CD4-positive, alpha-beta T cell treated with Interleukin-12 subunit alpha and Interleukin-12 subunit beta, for 1 hour (primary cell): Measurements from ENCODE around the gene ACAP2.
"Not testable (repeated sequence)": the region's sequence is repeated elsewhere in the genome, so short reads cannot be mapped to it uniquely, and the experiment has no call there.

Experiments used
- DNase-seq: peaks from one replicate; pipeline ENCODE4 v3.0.0-alpha.2; 2020

ACAP2 gene

DNA sequence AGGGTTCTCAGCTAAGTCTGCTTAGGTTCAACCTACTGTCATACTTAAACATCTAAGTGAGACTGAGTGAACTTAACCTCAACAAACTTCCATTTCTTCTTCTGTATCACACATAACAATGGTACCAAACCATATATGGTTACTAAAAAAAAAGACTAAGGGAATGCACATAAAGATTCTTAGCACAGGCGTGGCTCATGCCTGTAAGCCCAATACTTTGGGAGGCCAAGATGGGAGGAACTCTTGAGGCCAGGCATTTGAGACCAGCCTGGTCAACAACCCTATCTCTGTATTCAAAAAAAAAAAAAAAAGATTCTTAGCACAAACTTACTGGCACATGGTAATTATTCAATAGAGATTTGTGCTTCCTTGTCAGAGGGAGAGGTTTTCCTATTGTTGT lies 57.9 kb downstream of the ACAP2 start:
- DNase-seq: no peak

DNA sequence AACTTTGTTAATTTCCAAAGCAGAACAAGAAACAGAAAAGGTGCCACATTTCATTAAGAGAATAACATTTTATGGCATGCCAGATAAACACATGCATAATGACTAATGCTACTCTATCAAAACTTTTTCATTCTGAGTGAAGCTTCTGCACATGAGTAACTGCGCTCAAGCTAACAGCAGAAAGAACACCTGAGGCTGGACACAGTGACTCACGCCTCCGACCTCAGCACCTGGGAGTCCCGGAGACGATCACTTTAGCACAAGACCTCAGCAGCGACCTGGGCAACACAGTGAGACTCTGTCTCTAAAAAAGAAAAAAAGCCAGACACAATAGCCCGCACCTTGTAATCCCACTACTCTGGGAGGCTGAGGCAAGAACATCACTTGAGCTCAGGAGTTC lies 70.6 kb downstream of the ACAP2 start:
- no peak for DNase-seq

DNA sequence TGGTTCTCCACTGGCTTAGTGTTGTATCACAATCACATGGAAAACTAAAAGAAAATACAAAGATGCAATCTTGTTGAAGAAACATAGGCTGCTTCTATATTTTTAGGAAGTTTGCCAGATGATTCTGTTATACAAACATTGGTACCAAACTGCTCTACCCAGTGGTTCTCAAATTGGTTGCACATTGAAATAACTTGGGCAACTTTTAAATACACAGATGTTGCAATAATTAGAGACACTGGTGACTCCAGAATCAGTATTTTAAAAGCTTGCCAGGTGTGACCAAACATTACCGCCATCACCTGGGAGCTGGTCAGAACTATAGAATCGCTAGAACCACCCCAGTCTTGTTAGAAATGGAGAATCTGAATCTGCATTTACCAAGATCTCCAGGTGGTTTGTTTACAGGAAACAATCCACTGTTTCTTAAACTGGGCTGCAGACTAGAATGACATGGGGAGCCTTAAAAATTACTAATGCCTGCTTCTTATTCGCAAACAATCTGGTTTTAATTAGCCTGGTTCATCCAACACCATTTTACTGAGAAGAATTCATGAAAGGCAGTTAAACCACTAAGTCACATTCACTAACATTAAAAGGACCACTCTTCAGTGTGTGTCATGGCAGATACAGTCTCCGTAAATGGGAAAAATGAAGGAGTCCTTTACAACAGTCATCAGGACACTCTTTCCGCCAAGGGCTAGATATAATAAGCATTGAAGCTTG lies 76.5 kb downstream of the ACAP2 start:
- DNase-seq: no peak

DNA sequence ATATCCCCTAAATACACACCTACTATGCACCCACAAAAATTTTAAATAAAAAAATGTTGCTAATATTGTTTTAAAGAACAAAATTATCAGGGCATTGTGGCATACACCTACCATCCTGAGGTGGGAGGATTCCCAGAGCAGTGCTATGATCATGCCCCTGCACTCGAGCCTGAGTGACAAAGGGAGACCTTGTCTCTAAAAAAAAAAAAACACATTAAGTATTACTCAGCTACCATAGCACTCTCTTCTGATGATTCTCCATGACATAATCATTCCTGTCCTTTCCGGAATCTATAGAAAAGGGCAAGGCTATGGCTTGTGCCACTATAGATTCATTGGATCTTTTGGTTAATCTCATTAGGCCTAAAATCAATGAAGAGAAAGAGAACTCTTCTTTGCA lies 77.4 kb downstream of the ACAP2 start:
- no peak for DNase-seq

DNA sequence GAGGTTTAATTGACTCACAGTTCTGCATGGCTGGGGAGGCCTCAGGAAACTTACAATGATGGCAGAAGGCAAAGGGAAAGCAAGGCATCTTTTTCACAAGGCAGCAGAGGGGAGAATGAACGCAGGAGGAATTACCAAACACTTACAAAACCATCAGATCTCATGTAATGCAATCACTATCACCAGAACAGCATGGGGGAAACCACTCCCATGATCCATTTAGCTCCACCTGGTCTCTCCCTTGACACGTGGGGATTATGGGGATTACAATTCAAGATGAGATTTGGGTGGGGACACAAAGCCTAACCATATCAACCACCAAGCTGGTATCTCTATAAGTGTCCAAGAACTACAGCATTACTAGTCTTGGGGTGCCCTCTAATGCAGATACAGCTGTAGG lies 85.0 kb downstream of the ACAP2 start:
- not testable (repeated sequence) for DNase-seq

DNA sequence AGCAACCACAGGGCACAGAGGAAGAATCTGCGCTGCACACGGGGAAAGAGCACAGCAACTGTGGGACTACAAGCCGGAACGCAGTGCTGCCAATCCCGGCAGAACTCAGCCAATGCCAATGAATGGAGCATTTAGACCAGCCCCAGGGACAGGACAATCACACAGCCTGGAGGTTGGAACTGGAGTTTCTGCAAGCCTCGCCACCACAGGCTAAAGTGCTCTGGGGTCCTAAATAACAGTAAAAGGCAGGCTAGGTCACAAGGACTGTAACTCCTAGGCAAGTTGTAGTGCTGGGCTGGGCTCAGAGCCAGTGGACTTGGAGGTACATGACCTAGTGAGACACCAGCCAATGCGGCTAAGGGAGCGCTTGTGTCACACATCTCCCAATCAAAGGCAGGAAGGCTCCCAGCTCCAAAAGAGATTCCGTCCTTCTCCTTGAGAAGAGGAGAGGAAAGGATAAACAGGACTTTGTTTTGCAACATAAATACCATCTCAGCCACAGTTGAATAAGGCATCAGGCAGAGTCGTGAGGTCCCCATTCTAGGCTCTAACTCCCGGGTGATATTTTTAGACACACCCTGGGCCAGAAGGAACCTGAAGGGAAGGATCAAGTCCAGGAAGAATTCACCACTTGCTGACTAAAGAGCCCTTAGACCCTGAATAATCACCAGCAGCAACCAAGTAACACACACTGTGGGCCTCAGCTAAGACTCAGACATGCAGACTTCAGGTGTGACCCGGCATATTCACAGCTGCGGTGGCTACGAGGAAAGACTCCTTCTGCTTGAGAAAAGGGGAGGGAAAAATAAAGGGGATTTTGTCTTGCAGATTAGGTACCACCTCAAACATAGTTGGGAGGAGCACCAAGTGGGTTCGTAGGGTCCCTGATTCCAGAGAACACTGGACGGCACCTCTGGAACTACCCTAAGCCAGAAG lies 86.4 kb downstream of the ACAP2 start:
- no peak for DNase-seq

DNA sequence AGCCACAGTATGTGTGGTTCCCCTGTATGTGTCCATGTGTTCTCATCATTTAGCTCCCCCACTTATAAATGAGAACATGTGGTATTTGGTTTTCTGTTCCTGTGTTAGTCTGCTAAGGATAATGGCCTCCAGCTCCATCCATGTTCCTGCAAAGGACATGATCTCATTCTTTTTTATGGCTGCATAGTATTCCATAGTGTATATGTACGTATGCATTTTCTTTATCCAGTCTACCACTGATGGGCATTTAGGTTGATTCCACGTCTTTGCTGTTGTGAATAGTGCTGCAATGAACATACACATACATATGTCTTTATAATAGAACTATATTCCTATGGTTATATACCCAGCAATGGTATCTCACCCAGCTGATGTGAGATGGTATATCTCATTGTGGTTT lies 88.8 kb downstream of the ACAP2 start:
- DNase-seq: not testable (repeated sequence)

DNA sequence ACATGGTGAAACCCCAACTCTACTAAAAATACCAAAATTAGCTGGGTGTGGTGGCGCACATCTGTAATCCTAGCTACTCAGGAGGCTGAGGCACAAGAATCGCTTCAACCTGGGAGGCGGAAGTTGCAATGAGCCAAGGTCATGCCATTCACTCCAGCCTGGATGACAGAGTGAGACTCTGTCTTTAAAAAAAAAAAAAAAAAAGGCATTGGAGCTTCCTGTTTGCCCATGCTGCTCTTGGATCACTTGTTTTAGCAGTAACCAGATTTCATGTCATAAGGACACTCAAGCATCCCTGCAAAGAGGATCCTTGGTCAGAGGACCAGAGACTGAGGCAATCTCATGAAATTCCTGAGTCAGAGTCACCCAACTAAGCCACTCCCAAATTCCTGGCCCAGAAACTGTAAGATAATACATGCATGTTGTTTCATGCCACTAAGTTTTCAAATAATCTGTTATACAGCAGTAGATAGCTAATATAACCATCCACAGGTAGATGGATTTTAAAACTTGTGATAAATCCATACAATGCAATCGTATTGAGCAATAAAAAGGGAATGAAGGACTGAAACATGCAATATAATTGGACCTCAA lies 89.8 kb downstream of the ACAP2 start:
- DNase-seq: no peak

DNA sequence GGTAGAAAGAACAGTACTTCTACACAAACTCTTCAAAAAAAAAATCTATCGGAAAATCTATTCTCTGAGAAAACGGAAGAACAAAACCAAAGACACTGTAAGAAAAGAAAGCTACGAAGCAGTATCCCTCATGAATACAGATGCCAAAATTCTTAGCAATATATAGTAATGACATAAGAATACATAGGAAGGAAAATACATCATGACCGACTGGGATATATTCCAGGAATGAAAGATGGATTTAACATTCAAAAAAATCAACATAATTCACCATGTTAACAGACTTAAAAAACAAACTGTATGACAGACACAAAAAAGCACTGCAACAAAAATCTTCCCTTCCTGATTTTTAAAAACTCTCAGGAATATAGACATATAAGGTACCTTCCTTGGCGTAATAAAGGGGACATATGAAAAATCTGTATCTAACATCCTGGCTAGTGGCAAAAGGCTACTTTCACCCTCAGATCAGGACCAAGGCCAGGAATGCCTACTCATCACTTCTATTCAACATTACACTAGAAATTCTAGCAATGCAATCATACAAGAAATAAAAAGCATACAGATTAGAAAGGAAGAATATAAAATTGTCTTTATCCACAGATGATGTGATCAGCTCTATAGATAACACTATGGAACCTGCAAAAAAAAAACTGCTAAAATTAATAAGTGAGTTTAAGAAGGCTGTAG lies 94.2 kb downstream of the ACAP2 start:
- DNase-seq: no peak

DNA sequence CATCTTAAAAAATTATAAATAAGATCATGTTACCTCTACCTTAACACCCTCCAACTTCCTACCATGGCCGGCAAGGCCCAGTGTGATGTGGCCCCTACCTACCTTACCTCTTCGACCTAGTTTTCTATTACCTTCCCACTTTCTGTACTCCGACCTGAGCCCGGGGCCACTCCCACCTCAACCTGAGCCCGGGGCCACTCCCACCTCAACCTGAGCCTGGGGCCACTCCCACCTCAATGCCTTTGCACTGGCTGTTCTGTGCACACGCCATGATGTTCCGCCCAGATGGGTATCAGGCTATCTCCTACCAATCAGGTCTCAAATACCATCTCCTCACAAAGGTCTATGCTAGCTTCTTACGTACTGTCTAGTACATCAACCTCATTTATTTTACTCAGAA lies 105.1 kb downstream of the ACAP2 start:
- no peak for DNase-seq

DNA sequence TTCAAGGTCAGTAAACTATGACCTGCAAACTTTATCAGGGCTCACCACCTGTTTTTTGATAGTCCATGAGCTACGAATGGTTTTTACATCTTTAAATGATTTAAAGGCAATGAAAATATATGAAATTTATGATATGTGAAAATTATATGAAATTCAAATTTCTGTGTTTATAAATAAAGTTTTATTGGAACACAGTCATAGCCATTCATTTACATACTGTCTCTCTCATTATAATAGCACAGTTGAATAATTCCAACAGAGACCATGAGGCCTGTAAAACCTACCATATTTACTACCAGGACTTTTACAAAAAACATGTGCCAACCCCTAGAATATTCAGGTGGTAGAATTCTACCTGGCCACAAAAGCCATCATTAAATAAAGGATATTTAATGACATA lies 107.9 kb downstream of the ACAP2 start:
- no peak for DNase-seq

DNA sequence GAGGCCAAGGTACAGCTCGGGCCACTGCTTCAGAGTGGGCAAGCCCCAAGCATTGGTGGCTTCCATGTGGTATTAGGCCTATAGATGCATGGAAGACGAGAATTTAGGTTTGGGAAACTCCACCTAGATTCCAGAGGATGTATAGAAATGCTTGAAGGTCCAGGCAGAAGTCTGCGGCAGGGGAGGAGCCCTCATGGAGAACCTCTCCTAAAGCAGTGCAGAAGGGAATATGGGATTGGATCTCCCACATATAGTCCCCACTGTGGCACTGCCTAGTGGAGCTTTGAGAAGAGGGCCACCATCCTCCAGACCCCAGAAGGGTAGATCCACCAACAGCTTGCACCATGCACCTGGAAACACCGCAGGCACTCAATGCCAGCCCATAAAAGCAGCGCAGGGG lies 123.8 kb downstream of the ACAP2 start:
- no peak for DNase-seq

DNA sequence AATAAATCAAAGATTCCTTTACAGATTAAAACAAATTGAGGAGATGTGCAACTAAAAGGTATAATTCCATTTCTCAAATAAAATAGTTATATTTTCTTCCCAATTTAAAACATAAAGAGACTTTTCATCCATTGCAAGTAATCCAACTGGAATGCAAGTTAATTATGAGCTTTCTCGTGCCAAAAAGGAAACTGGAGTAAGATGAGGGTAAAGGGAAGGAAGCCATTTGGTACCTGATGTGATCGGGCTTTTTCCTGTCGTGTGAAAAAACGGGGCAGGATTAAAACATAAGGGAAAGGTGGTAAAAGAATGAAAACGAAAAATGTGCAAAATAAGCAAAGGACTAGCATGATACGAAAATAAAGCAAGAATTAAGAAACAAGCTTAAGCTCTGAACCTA lies 130.1 kb downstream of the ACAP2 start:
- DNase-seq: no peak

DNA sequence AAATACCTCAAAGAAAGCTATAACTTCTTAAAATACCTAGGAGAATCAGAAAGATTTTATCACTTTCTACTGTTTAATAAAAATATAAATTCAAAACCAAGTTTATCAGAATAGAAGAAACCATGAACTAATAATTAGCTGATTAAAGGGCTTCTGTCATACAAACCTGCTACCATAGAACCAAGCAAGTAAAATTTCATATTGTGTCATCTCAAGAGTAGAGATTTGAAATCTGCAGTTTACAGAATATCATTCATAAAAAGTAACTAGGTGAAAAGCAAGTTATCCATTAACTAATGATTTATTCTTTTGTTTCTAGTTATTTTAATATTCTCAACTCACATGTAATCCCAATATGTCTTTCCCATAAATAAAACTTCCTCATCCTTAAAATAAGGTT lies 135.1 kb downstream of the ACAP2 start:
- DNase-seq: no peak

DNA sequence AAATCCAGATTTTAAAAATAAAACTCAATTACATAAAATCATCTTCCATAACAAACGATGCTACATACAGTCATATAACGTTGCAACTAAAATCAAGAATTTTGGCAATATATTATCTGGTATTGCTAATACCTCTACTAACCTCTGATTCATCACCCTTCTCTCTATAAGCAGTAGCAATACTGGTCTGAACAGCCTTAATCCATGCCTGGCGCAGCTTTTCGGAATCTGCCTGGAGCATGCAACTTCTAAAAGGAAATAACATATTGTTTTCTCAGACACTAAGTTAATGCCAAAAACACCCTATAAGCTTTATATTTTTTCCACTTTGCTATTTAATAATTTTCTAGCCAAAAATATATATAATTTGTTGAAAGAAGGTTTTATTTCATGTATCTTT lies 136.5 kb downstream of the ACAP2 start:
- no peak for DNase-seq

DNA sequence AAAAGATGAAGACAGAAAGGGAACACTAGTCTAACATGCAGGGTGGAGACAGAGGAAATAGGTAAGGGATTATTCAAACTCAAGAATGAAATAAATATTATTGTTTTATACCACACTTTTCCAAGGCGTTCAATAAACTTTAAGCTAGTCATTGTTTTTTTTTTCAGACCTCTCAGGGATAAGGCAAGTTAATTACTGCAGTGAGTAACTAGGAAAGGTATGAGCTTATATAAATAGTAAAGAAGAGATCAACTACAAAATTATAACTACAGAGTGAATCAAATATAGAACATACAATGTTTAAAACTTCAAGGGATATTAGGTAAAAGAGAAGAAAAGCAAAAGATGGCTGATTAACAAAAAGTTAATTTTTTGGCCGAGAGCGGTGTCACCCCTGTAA lies 140.4 kb downstream of the ACAP2 start:
- no peak for DNase-seq

DNA sequence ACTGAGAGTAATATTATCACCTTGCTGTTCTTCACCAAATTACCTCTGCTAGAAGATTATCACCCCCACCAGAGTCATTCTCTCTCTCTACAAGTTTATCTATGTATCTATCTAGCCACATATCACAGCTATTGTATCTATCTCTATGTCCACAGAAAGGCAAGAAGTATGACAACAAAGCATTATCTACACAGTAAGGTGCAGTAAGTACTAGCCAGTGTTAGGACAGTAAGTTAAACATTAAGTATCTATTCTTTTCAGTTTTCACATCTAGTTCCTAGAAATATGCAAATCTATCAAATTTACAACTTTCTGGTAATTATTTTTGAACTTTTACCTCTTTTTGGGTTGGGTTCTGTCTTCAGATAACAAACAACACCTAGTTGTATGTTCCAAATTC lies 145.4 kb downstream of the ACAP2 start:
- DNase-seq: no peak

DNA sequence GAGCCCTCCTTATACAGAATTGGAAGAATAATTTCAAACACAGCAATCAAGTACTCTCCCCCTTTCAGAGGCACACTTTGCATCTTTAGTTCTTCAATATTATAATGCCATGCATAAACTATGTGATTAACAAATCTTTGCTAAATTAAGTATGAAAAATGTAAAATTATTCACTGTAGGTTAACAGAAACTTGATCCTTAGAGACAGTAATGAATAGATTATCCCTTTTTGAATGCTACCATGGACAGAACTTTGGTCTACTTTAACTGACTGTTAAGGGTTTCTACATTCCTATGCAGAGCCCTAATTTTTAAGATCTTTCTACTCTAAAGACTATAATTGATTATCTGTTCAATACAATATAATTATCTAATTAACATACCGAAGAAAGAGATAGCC lies 146.2 kb downstream of the ACAP2 start:
- no peak for DNase-seq

DNA sequence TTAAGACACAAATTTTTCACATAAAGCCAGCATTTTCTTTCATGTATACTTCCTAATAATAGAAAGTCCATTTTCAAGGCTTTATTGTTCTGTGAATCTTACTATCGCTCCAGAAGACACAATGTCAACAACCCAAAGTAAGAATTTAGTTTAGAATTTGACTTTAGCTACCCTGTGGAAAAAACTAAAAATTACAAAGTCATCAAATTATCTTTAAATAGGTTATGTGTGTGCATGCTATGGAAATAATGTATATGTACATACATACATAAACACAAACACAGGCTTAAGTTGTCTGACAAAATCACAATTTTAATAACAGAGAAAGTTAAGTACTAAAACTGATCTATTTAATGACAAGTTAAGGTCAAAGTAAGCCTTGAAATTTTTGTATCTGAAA lies 151.7 kb downstream of the ACAP2 start:
- DNase-seq: no peak

DNA sequence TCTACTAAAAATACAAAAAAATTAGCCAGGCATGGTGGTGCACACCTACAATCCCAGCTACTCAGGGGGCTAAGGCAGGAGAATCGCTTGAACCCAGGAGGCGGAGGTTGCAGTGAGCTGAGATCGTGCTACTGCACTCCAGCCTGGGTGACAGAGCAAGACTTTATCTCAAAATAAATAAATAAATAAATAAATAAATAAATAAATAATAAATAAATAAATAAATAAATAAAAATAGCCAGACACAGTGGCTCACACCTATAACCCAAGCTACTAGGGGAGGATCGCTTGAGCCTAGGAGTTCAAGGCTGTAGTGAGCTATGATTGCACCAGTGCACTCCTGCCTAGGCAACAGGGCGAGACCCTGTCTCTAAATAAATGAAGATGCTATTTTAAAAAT lies 152.2 kb downstream of the ACAP2 start:
- DNase-seq: not testable (repeated sequence)

DNA sequence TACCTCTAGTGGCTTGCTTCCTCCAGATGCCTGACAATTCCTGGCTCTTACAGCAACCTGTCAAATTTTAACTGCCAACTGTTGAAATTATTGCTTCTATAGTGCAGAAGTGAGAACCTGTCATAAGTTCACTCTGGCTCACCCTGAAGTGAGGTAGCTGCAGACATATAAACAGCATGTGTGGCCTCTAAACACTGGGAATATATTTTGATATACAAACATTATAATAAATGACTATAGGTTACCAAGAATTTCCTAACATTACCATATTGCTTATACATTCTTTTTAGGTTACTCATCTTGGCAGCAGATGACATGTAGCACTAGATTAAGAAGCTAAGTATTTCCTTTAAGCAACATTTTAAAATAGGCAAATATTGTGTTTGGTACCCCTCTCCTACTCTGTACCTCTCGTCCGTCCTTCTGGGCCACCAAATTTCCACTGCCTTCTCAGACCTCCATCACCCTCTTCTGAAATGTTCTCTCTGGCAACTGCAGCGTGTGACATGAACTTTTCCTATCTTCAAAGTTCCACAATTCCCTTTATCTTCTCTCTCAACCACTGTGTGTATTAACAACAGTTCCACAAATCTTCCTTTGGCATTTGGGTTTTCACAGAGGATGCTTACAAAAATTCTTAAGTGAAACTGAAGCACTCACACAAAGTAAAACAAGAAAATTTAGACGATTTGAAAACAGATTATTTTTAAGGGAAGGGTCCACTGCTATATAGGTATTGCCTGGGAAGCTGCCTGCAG lies 156.5 kb downstream of the ACAP2 start:
- no peak for DNase-seq

DNA sequence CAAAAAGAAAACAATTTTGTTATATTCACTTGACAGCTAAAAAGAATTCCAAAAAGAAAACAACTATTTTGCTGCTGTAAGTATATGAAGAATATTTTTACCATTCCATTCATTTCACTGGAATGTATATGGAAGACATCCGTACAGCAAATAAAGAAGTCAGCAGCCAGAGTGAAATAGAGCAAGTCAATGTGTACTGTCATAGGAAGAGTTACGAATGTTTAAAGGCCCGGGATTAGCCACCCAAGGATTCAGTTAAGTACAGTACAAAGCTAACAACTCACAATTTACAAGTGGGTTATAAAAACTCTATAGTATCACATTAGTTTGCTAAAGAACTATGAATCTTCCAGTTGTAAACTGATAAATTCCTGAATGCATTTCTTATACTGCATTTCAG lies 157.4 kb downstream of the ACAP2 start:
- no peak for DNase-seq

DNA sequence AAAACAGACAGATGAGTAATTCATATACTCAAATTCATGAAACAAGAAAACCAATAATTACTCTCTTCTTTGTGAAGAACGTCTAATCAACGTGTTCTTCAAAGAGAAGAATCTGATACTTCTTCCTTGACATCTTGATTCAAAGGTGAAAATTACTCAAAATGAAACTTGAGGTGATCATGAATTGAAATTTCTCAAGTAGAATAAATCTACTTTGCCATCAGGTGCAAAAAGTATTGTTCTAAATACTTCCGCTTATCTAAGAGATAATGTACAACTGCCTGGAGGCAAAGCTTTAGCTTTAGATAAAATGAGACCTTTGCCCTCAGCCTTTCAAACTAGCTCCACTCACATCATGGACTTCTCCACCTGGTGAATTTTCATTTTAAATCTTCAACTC lies 158.0 kb downstream of the ACAP2 start:
- DNase-seq: no peak
